Mesenchymal stem cell (in vitro differentiated cells and primary cell): Measurements from ENCODE around the gene HOXD3.
A peak's percentile ranks its signal among the peaks of the same experiment; 100 is the strongest.

ENCODE experiments used
- DNase-seq: peaks from one replicate; pipeline ENCODE4 v3.0.0-alpha.2; 2013
- H2AFZ ChIP-seq: one replicate; pipeline ENCODE4 v1.6.1; 2013; ENCODE audit warnings: low read depth, mild to moderate bottlenecking, control low read depth, inconsistent platforms, low read length, moderate library complexity
- H2AK5ac ChIP-seq: 2 replicates; pipeline ENCODE4 v1.6.1; 2013; ENCODE audit warnings: low read length, moderate library complexity, mild to moderate bottlenecking, inconsistent platforms; ENCODE audit not compliant: severe bottlenecking
- H2BK120ac ChIP-seq: one replicate; pipeline ENCODE4 v1.6.1; 2013; ENCODE audit warnings: low read depth, mild to moderate bottlenecking, inconsistent platforms, low read length, moderate library complexity
- H2BK12ac ChIP-seq, 2 experiments: one replicate each; pipeline ENCODE4 v1.6.1; 2013; ENCODE audit warnings: inconsistent platforms in 2 of 2, low read length in 2 of 2, mild to moderate bottlenecking in 2 of 2, moderate library complexity in 2 of 2, control low read depth in 1 of 2
- H2BK15ac ChIP-seq: one replicate; pipeline ENCODE4 v1.6.1; 2013; ENCODE audit warnings: mild to moderate bottlenecking, low read depth, inconsistent platforms; ENCODE audit not compliant: poor library complexity, severe bottlenecking
- H2BK5ac ChIP-seq: 2 replicates; pipeline ENCODE4 v1.6.1; 2013; ENCODE audit warnings: low read depth, mild to moderate bottlenecking, low read length, control low read depth, inconsistent platforms; ENCODE audit not compliant: poor library complexity, severe bottlenecking
- H3K14ac ChIP-seq, 2 experiments: one replicate each; pipeline ENCODE4 v1.6.1; 2013; ENCODE audit warnings: inconsistent platforms in 2 of 2, low read length in 2 of 2, control low read depth in 1 of 2, mild to moderate bottlenecking in 1 of 2, moderate library complexity in 1 of 2
- H3K18ac ChIP-seq, 2 experiments: one replicate each; pipeline ENCODE4 v1.6.1; 2013; ENCODE audit warnings: inconsistent platforms in 2 of 2, low read length in 2 of 2, control low read depth in 1 of 2, low read depth in 1 of 2, mild to moderate bottlenecking in 1 of 2
- H3K23ac ChIP-seq, 2 experiments: one replicate each; pipeline ENCODE4 v1.6.1; 2013; ENCODE audit warnings: inconsistent platforms in 2 of 2, low read length in 2 of 2, mild to moderate bottlenecking in 2 of 2, moderate library complexity in 2 of 2, control low read depth in 1 of 2
- H3K27ac ChIP-seq: 2 replicates; pipeline ENCODE4 v1.5.1; 2013; ENCODE audit warnings: mild to moderate bottlenecking, moderate library complexity, low read length, control low read depth, inconsistent platforms; ENCODE audit not compliant: poor library complexity, severe bottlenecking
- H3K27me3 ChIP-seq, 2 experiments: 2 replicates each; pipeline versions ENCODE4 v1.6.1 to v1.7.0; 2013; ENCODE audit warnings: low read length in 2 of 2, mild to moderate bottlenecking in 2 of 2, moderate library complexity in 2 of 2, control low read depth in 1 of 2, inconsistent platforms in 1 of 2; ENCODE audit not compliant: control insufficient read depth in 1 of 2, insufficient read depth in 1 of 2
- H3K36me3 ChIP-seq, 2 experiments: 2 replicates each; pipeline versions ENCODE4 v1.6.1 to v1.7.0; 2013; ENCODE audit warnings: low read length in 2 of 2, control low read depth in 1 of 2, inconsistent platforms in 1 of 2, low read depth in 1 of 2, mild to moderate bottlenecking in 1 of 2; ENCODE audit not compliant: insufficient read depth in 2 of 2, control insufficient read depth in 1 of 2
- H3K4ac ChIP-seq, 2 experiments: one replicate each; pipeline ENCODE4 v1.6.1; 2013; ENCODE audit warnings: inconsistent platforms in 2 of 2, low read length in 2 of 2, mild to moderate bottlenecking in 2 of 2, moderate library complexity in 2 of 2, control low read depth in 1 of 2, low read depth in 1 of 2
- H3K4me1 ChIP-seq: 2 replicates; pipeline ENCODE4 v1.6.1; 2013; ENCODE audit warnings: low read depth, low read length, control low read depth; ENCODE audit not compliant: control insufficient read depth, insufficient read depth
- H3K4me2 ChIP-seq: 2 replicates; pipeline ENCODE4 v1.6.1; 2013; ENCODE audit warnings: low read length, mild to moderate bottlenecking, inconsistent platforms; ENCODE audit not compliant: poor library complexity, severe bottlenecking
- H3K4me3 ChIP-seq, 2 experiments: 2 replicates each; pipeline versions ENCODE4 v1.5.1 to v1.7.0; 2013; ENCODE audit warnings: low read length in 2 of 2, mild to moderate bottlenecking in 2 of 2, control low read depth in 1 of 2, low read depth in 1 of 2; ENCODE audit not compliant: insufficient read depth in 1 of 2
- H3K79me1 ChIP-seq: replicated peaks from 2 replicates; pipeline ENCODE4 v1.6.1; 2013; ENCODE audit warnings: mild to moderate bottlenecking, control low read depth, low read length, inconsistent platforms; ENCODE audit not compliant: poor library complexity, severe bottlenecking
- H3K9ac ChIP-seq: 2 replicates; pipeline ENCODE4 v1.7.0; 2013; ENCODE audit warnings: mild to moderate bottlenecking, low read length, moderate library complexity
- H3K9me3 ChIP-seq: 2 replicates; pipeline ENCODE4 v1.7.0; 2013; ENCODE audit warnings: mild to moderate bottlenecking, low read length; ENCODE audit not compliant: control insufficient read depth
- H4K8ac ChIP-seq: one replicate; pipeline ENCODE4 v1.6.1; 2013; ENCODE audit warnings: inconsistent platforms, mild to moderate bottlenecking, low read length, moderate library complexity
- H4K91ac ChIP-seq: one replicate; pipeline ENCODE4 v1.6.1; 2013; ENCODE audit warnings: mild to moderate bottlenecking, low read length, inconsistent platforms
- WGBS: methylation state at CpG from one replicate; pipeline ENCODE4 v1.1.7; 2013; ENCODE audit warnings: mixed read lengths; 5-methylcytosine and 5-hydroxymethylcytosine counted together

The HOXD3 gene

DNA sequence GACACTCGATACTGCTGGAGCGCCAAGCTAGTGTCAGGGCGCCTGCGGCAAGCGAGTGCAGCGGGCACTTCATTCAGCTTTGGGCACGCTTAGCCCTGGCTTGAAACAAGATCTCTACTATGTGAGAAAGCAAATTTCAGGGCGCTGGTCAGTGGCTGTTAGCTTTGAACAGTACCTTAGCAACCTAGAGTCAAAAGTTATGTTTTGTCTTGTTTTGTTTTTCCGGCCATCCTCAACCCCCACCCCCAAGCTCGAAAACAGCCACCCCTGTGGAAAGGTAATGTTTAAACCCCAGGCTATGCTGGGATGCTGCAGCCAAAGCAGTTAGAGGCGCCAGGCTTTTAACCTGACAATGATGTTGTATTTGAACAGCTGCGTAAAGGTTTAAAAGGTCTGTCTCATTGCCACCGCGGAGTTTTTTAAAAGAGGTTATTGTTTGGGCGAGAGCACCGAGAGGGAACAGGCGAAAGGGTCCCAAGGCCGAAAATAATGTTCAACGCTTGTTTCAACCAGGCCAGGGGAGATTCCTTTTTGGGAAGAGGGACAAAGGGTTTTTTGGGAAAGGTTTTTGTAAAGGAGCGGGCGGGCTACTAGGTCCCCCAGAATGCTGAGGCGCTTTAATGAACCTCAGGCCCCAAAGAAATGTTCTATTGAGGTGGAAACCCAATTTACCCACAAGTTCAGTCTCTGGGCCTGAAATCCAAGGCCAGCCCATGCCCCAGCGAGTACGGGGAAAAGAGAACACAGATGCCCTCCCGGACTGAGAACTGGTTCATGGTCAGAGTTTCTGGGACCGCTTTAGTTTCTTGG lies 42.8 kb upstream of the HOXD3 start:
- H3K4me1 ChIP-seq = peaks cover 9% of the 10 kb centered on the region
- H3K4me2 ChIP-seq = no peak overlapping the region
- no peak overlapping the region for H2BK15ac ChIP-seq
- H3K23ac ChIP-seq = no peak overlapping the region
- H3K14ac ChIP-seq = no peak overlapping the region
- no peak overlapping the region for H3K4ac ChIP-seq
- no peak overlapping the region for H4K91ac ChIP-seq
- no peak overlapping the region for H2BK12ac ChIP-seq
- WGBS = 5% methylated on average over 24 of the region's 26 CpGs
- H3K4me3 ChIP-seq = no peak overlapping the region
- no peak overlapping the region for H3K18ac ChIP-seq
- no peak overlapping the region for H3K9ac ChIP-seq
- no peak for DNase-seq
- H2BK120ac ChIP-seq = no peak overlapping the region
- no peaks in the 10 kb centered on the region for H3K79me1 ChIP-seq
- no peak overlapping the region for H2AK5ac ChIP-seq
- no peak overlapping the region for H3K27ac ChIP-seq
- H2BK5ac ChIP-seq = no peak overlapping the region
- no peaks in the 10 kb centered on the region for H3K9me3 ChIP-seq
- H2AFZ ChIP-seq = no peak overlapping the region
- H3K36me3 ChIP-seq = no peaks in the 10 kb centered on the region
- H4K8ac ChIP-seq = no peak overlapping the region
- peaks cover 97 to 99% of the 10 kb centered on the region in 2 experiments for H3K27me3 ChIP-seq

DNA sequence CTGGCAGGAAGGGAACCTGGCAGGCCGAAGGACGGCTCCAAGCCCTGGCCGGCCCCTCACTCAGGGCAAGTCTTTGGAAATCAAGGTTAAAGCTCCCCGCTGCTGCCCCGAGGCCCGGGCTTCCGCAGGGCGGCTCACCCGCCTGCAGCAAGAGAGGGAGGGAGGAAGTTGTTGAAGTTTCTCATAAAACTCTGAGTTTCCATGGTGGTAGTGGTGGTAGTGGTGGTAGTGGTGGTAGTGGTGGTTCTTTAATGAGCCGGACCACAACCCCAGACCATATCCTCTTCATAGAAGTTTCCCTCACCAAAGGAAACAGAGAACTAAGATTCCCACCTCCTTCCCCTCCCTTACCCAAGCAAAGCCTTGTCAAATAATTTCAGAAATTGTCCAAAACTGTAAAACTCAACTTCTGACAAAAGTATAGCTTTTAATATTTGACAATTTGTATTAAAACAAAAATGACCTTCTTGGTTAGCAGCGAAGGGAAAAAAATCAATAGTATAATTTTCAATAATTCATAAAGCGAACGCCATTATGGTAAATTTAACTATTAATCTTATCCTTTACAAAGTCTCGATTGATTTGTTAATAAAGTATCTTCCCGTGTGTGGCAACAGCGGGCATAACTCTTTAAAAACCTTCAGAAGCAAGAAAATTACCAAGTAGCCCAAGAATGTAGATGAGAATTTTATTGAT lies 42.0 kb upstream of the HOXD3 start:
- Histone ChIP-seq H3K18ac (no peak overlapping the region), H3K4me2 (no peak overlapping the region), H3K36me3 (no peaks in the 10 kb centered on the region), H3K27me3 (peaks cover 97 to 99% of the 10 kb centered on the region in 2 experiments), H3K27ac (no peak overlapping the region), H3K79me1 (no peaks in the 10 kb centered on the region), H2BK12ac (no peak overlapping the region), H2BK15ac (no peak overlapping the region), H2BK5ac (no peak overlapping the region), H3K9me3 (no peaks in the 10 kb centered on the region), H2BK120ac (no peak overlapping the region), H3K4me3 (no peak overlapping the region), H3K4ac (no peak overlapping the region), H3K23ac (no peak overlapping the region), H2AFZ (no peak overlapping the region), H3K9ac (no peak overlapping the region), H4K8ac (no peak overlapping the region), H2AK5ac (no peak overlapping the region), H3K4me1 (peaks cover 9% of the 10 kb centered on the region), H4K91ac (no peak overlapping the region), H3K14ac (no peak overlapping the region)
- no peak for DNase-seq
- 0% methylated on average over 3 of the region's 16 CpGs for WGBS

GRCh38 chr2:176115883-176116813 lies 41.0 kb upstream of the HOXD3 start, which contains the start of gene HOXD10:
TSS of gene HOXD10 (plus strand) at chr2:176116778. CDS start at chr2:176116834, 56 bp downstream.
- H3K4ac ChIP-seq = no peak within 1 kb of the TSS
- H2BK5ac ChIP-seq = no peak within 1 kb of the TSS
- H3K14ac ChIP-seq = no peak within 1 kb of the TSS
- H4K8ac ChIP-seq = no peak within 1 kb of the TSS
- DNase-seq = no peak
- H3K4me1 ChIP-seq = peaks cover 9% of the 10 kb centered on the region
- no peak within 1 kb of the TSS for H2AK5ac ChIP-seq
- H3K18ac ChIP-seq = no peak within 1 kb of the TSS
- H3K4me3 ChIP-seq = peak within 1 kb of the TSS; percentile 18 to 70
- peaks cover 97 to 99% of the 10 kb centered on the region in 2 experiments for H3K27me3 ChIP-seq
- no peak within 1 kb of the TSS for H2BK12ac ChIP-seq
- H3K9me3 ChIP-seq = no peaks in the 10 kb centered on the region
- H4K91ac ChIP-seq = no peak within 1 kb of the TSS
- H2BK120ac ChIP-seq = no peak within 1 kb of the TSS
- no peak within 1 kb of the TSS for H3K4me2 ChIP-seq
- H3K36me3 ChIP-seq = no peaks in the 10 kb centered on the region
- peak within 1 kb of the TSS; percentile 43 for H3K9ac ChIP-seq
- H2BK15ac ChIP-seq = no peak within 1 kb of the TSS
- no peak within 1 kb of the TSS for H3K27ac ChIP-seq
- WGBS = 5% methylated on average over 66 of the region's 66 CpGs
- H3K23ac ChIP-seq = no peak within 1 kb of the TSS
- no peaks in the 10 kb centered on the region for H3K79me1 ChIP-seq
- H2AFZ ChIP-seq = no peak within 1 kb of the TSS
